Measurements from ENCODE around the gene SKP1.

The SKP1 gene

DNA sequence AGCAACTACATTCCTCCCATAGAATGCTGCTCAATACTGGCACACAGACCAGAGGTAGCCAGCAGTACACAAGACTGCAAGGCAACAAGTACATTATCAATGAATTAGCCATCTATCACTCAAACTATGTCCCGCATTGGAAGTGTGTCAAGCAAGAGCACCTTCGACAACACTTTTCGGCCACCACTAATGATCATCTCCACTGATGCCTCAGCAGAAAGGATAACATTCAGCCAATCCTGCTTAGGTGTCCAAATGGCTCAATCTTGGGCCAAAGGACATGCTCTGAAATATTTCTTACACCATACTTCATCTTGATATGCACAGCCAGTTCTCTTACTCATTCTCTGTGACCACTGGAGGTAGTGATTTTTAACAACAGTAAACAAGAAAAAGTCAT is 25.0 kb downstream of the SKP1 start:
- Histone ChIP-seq H3K79me2 (ENCODE audit: insufficient read depth, low read length) (peaks cover 26% of the 10 kb centered on the region), H3K9ac (ENCODE audit: low read depth, low read length) (no peak overlapping the region), H4K20me1 (ENCODE audit: insufficient read depth, low read length) (peaks cover 26% of the 10 kb centered on the region), H3K27me3 (ENCODE audit: insufficient read depth, low read length, poor library complexity) (no peaks in the 10 kb centered on the region), H3K4me3 (ENCODE audit: low read depth in 1 of 2, low read length in 2 of 2) (no peak overlapping the region), H3K36me3 (ENCODE audit: insufficient read depth, low read length) (peaks cover 90% of the 10 kb centered on the region), H3K9me3 (ENCODE audit: insufficient read depth, low read length, severe bottlenecking) (no peaks in the 10 kb centered on the region), H2AFZ (ENCODE audit: low read depth, low read length) (no peak overlapping the region), H3K27ac (ENCODE audit: low read length) (no peak overlapping the region), H3K4me2 (ENCODE audit: insufficient read depth, low read length) (no peak overlapping the region), H3K4me1 (ENCODE audit: insufficient read depth, low read length) (no peaks in the 10 kb centered on the region)
- TF ChIP-seq, protein P1, sequence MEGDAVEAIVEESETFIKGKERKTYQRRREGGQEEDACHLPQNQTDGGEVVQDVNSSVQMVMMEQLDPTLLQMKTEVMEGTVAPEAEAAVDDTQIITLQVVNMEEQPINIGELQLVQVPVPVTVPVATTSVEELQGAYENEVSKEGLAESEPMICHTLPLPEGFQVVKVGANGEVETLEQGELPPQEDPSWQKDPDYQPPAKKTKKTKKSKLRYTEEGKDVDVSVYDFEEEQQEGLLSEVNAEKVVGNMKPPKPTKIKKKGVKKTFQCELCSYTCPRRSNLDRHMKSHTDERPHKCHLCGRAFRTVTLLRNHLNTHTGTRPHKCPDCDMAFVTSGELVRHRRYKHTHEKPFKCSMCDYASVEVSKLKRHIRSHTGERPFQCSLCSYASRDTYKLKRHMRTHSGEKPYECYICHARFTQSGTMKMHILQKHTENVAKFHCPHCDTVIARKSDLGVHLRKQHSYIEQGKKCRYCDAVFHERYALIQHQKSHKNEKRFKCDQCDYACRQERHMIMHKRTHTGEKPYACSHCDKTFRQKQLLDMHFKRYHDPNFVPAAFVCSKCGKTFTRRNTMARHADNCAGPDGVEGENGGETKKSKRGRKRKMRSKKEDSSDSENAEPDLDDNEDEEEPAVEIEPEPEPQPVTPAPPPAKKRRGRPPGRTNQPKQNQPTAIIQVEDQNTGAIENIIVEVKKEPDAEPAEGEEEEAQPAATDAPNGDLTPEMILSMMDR (IDR thresholded peaks at IDR 0.05; ENCODE audit: borderline replicate concordance, extremely low read depth, low read length, poor library complexity, severe bottlenecking), result no peak
- TF ChIP-seq EZH2 (IDR thresholded peaks at IDR 0.05; ENCODE audit: borderline replicate concordance, low read depth, low read length, severe bottlenecking), result no peak
- DNase-seq (no peak), ATAC-seq (ENCODE audit: insufficient read depth, low read depth) (no peak)

DNA sequence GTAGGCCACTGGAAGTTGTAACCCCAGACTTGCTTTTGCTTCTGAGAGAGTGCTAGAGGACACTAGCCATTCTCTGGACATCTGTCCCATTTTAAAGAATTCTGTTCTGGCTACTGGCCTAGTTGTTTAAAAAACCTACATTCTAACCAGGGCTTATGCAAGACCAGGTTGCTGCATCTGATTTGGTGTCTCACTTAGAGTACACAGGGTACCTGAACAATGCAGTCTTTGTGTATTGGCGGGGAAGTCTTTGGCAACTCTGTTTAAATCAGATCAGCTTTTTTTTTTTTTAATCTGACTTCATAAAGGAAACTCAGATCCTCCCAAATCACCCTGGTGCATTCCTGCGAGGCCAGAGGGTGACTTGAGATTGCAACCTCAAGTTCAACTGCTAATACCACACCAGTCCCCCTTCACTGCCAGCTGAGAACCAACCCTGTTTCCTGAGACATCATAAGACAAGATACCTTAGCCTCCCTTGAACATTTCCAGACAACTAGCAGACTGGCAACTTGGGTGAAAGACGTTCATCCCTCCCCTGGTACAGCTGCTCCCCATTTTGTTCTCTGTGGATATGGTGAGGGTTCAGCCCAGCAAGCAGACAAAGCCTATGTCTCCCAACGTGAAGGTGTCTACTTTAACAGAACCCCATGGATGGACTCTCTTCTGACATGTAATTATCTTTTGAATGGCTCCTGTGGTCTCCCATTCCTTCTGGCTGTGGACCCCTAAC is 27.0 kb downstream of the SKP1 start:
- H3K27me3 ChIP-seq (ENCODE audit: insufficient read depth, low read length, poor library complexity), result no peaks in the 10 kb centered on the region
- H3K4me2 ChIP-seq (ENCODE audit: insufficient read depth, low read length), result no peak overlapping the region
- H2AFZ ChIP-seq (ENCODE audit: low read depth, low read length), result no peak overlapping the region
- no peak overlapping the region for H3K27ac ChIP-seq (ENCODE audit: low read length)
- ATAC-seq (ENCODE audit: insufficient read depth, low read depth), result no peak
- peaks cover 90% of the 10 kb centered on the region for H3K36me3 ChIP-seq (ENCODE audit: insufficient read depth, low read length)
- H3K9ac ChIP-seq (ENCODE audit: low read depth, low read length), result no peak overlapping the region
- H3K9me3 ChIP-seq (ENCODE audit: insufficient read depth, low read length, severe bottlenecking), result no peaks in the 10 kb centered on the region
- no peak for TF ChIP-seq EZH2 (IDR thresholded peaks at IDR 0.05; ENCODE audit: borderline replicate concordance, low read depth, low read length, severe bottlenecking)
- TF ChIP-seq, protein P1 (IDR thresholded peaks at IDR 0.05; ENCODE audit: borderline replicate concordance, extremely low read depth, low read length, poor library complexity, severe bottlenecking), result no peak
- H3K79me2 ChIP-seq (ENCODE audit: insufficient read depth, low read length), result peaks cover 39% of the 10 kb centered on the region
- H3K4me3 ChIP-seq (ENCODE audit: low read depth in 1 of 2, low read length in 2 of 2), result no peak overlapping the region
- DNase-seq, result no peak
- H4K20me1 ChIP-seq (ENCODE audit: insufficient read depth, low read length), result peaks cover 46% of the 10 kb centered on the region
- no peaks in the 10 kb centered on the region for H3K4me1 ChIP-seq (ENCODE audit: insufficient read depth, low read length)

DNA sequence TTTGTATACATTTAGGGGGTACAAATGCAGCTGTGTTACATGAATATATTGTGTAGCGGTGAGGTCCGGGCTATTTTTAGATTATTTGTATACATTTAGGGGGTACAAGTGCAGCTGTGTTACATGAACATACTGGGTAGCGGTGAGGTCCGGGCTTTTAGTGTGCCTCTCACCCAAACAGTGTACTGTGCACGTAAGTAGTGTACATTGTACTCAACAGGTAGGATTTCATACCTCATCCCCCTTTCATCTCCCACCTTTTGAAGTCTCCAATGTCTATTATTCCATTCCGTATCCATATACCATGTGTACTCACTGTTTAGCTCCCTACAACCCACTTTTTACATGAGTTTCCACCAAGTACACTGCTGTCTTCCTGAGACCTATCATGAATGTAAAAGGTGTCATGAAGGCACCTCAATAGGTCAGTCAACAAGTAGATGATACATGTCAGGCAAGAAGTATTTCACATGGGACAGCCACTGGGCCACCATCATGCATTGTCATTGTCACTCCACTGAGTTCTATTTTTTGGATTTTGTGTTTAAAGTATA is 27.7 kb downstream of the SKP1 start:
- no peak overlapping the region for H3K9ac ChIP-seq (ENCODE audit: low read depth, low read length)
- peak; percentile 10; the same call in 1 of the 3 replicates for ATAC-seq (ENCODE audit: insufficient read depth, low read depth)
- no peak overlapping the region for H3K27ac ChIP-seq (ENCODE audit: low read length)
- H3K79me2 ChIP-seq (ENCODE audit: insufficient read depth, low read length), result peaks cover 46% of the 10 kb centered on the region
- DNase-seq, result no peak
- no peaks in the 10 kb centered on the region for H3K27me3 ChIP-seq (ENCODE audit: insufficient read depth, low read length, poor library complexity)
- H3K4me2 ChIP-seq (ENCODE audit: insufficient read depth, low read length), result no peak overlapping the region
- H3K4me3 ChIP-seq (ENCODE audit: low read depth in 1 of 2, low read length in 2 of 2), result no peak overlapping the region
- TF ChIP-seq, protein P1 (IDR thresholded peaks at IDR 0.05; ENCODE audit: borderline replicate concordance, extremely low read depth, low read length, poor library complexity, severe bottlenecking), result no peak
- no peak for TF ChIP-seq EZH2 (IDR thresholded peaks at IDR 0.05; ENCODE audit: borderline replicate concordance, low read depth, low read length, severe bottlenecking)
- H3K9me3 ChIP-seq (ENCODE audit: insufficient read depth, low read length, severe bottlenecking), result no peaks in the 10 kb centered on the region
- H3K36me3 ChIP-seq (ENCODE audit: insufficient read depth, low read length), result peaks cover 92% of the 10 kb centered on the region
- peaks cover 52% of the 10 kb centered on the region for H4K20me1 ChIP-seq (ENCODE audit: insufficient read depth, low read length)
- H2AFZ ChIP-seq (ENCODE audit: low read depth, low read length), result no peak overlapping the region
- no peaks in the 10 kb centered on the region for H3K4me1 ChIP-seq (ENCODE audit: insufficient read depth, low read length)
